ENCODE data around the gene TRIM32. TPM values are rescaled to one million over a fixed set of nuclear protein-coding genes. Genes with fewer than 3 reads are reported as not detected.
A peak's percentile ranks its signal among the peaks of the same experiment; 100 is the strongest.

The TRIM32 gene
- total and polyA plus RNA-seq, 2 of the 13 experiments (the other 11 are each of a cell fraction or from before 2014, with no cell fraction given), result 6.5 to 7.7 TPM

DNA sequence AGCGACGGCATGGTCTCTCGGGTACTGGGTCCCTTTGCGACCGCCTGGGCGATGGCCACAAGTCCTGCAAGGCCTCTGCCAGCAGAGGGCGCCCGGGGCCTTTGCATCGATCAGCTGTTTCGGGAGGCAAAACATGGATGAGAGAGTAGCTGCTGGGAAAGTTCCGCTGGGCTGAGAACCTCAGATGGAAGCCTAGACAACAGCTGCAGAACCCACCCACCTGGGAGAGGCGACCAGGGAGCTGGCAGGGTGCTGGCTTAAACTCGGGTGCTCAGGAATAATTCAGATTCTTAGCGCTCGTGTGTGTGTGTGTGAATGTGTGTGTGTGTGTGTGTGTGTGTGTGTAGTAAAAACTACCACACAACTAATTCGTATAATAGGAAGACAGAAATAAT is 50.0 kb downstream of the TRIM32 start (continued):
- TF ChIP-seq, protein P1, sequence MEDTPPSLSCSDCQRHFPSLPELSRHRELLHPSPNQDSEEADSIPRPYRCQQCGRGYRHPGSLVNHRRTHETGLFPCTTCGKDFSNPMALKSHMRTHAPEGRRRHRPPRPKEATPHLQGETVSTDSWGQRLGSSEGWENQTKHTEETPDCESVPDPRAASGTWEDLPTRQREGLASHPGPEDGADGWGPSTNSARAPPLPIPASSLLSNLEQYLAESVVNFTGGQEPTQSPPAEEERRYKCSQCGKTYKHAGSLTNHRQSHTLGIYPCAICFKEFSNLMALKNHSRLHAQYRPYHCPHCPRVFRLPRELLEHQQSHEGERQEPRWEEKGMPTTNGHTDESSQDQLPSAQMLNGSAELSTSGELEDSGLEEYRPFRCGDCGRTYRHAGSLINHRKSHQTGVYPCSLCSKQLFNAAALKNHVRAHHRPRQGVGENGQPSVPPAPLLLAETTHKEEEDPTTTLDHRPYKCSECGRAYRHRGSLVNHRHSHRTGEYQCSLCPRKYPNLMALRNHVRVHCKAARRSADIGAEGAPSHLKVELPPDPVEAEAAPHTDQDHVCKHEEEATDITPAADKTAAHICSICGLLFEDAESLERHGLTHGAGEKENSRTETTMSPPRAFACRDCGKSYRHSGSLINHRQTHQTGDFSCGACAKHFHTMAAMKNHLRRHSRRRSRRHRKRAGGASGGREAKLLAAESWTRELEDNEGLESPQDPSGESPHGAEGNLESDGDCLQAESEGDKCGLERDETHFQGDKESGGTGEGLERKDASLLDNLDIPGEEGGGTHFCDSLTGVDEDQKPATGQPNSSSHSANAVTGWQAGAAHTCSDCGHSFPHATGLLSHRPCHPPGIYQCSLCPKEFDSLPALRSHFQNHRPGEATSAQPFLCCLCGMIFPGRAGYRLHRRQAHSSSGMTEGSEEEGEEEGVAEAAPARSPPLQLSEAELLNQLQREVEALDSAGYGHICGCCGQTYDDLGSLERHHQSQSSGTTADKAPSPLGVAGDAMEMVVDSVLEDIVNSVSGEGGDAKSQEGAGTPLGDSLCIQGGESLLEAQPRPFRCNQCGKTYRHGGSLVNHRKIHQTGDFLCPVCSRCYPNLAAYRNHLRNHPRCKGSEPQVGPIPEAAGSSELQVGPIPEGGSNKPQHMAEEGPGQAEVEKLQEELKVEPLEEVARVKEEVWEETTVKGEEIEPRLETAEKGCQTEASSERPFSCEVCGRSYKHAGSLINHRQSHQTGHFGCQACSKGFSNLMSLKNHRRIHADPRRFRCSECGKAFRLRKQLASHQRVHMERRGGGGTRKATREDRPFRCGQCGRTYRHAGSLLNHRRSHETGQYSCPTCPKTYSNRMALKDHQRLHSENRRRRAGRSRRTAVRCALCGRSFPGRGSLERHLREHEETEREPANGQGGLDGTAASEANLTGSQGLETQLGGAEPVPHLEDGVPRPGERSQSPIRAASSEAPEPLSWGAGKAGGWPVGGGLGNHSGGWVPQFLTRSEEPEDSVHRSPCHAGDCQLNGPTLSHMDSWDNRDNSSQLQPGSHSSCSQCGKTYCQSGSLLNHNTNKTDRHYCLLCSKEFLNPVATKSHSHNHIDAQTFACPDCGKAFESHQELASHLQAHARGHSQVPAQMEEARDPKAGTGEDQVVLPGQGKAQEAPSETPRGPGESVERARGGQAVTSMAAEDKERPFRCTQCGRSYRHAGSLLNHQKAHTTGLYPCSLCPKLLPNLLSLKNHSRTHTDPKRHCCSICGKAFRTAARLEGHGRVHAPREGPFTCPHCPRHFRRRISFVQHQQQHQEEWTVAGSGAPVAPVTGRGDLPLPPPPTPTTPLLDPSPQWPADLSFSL (CRISPR knock-in tag; IDR thresholded peaks at IDR 0.05), result peak; percentile 53; the same call in 1 of the 2 replicates
- TF ChIP-seq ZNF251 (CRISPR knock-in tag; IDR thresholded peaks at IDR 0.05) (no peak), KDM2A (CRISPR knock-in tag; IDR thresholded peaks at IDR 0.05; ENCODE audit: borderline replicate concordance, low read depth) (peak; percentile 62; the same call in 1 of the 2 replicates), ONECUT2 (CRISPR knock-in tag; IDR thresholded peaks at IDR 0.05) (peak; percentile 58; the same call in 1 of the 2 replicates), ZNF720 (CRISPR knock-in tag; IDR thresholded peaks at IDR 0.05) (no peak), ZMAT3 (CRISPR knock-in tag; conservative IDR thresholded peaks at IDR 0.05) (no peak), ZNF501 (CRISPR knock-in tag; IDR thresholded peaks at IDR 0.05) (peak; percentile 39; the same call in 1 of the 2 replicates), SALL2 (CRISPR knock-in tag; IDR thresholded peaks at IDR 0.05) (no peak), MTF1 (CRISPR knock-in tag; IDR thresholded peaks at IDR 0.05) (no peak), CBX5 (CRISPR knock-in tag; IDR thresholded peaks at IDR 0.05; ENCODE audit: borderline replicate concordance) (no peak), ETV5 (CRISPR knock-in tag; IDR thresholded peaks at IDR 0.05; ENCODE audit: borderline replicate concordance) (no peak), ZIK1 (CRISPR knock-in tag; IDR thresholded peaks at IDR 0.05; ENCODE audit: borderline replicate concordance, low read depth) (no peak), MTF2 (CRISPR knock-in tag; IDR thresholded peaks at IDR 0.05; ENCODE audit: borderline replicate concordance) (no peak), YY1 (IDR thresholded peaks at IDR 0.05; ENCODE audit: insufficient read depth, insufficient replicate concordance, low read depth, low read length) (peak; percentile 43), ZFAT (CRISPR knock-in tag; conservative IDR thresholded peaks at IDR 0.05) (no peak), TAF15 (IDR thresholded peaks at IDR 0.05; ENCODE audit: low read depth, low read length, poor library complexity, severe bottlenecking) (no peak), GATAD2A (CRISPR knock-in tag; IDR thresholded peaks at IDR 0.05) (no peak), JARID2 (CRISPR knock-in tag; IDR thresholded peaks at IDR 0.05; ENCODE audit: insufficient replicate concordance) (no peak), ZBTB1 (CRISPR knock-in tag; IDR thresholded peaks at IDR 0.05; ENCODE audit: borderline replicate concordance) (no peak), STAG1 (CRISPR knock-in tag; IDR thresholded peaks at IDR 0.05) (peak; percentile 92), ZNF768 (CRISPR knock-in tag; IDR thresholded peaks at IDR 0.05) (0 out of 2 replicates have a peak, but pooled peaks have one; percentile 15)
- TF ChIP-seq, protein P2, sequence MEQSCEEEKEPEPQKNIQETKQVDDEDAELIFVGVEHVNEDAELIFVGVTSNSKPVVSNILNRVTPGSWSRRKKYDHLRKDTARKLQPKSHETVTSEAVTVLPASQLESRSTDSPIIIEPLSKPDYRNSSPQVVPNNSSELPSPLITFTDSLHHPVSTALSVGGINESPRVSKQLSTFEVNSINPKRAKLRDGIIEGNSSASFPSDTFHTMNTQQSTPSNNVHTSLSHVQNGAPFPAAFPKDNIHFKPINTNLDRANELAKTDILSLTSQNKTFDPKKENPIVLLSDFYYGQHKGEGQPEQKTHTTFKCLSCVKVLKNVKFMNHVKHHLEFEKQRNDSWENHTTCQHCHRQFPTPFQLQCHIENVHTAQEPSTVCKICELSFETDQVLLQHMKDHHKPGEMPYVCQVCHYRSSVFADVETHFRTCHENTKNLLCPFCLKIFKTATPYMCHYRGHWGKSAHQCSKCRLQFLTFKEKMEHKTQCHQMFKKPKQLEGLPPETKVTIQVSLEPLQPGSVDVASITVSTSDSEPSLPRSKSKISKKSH (CRISPR knock-in tag; IDR thresholded peaks at IDR 0.05; ENCODE audit: borderline replicate concordance), result 0 out of 2 replicates have a peak, but pooled peaks have one; percentile 33
- TF ChIP-seq, protein P3, sequence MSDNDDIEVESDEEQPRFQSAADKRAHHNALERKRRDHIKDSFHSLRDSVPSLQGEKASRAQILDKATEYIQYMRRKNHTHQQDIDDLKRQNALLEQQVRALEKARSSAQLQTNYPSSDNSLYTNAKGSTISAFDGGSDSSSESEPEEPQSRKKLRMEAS (IDR thresholded peaks at IDR 0.05), result 0 out of 2 replicates have a peak, but pooled peaks have one; percentile 20
